ENCODE measurements around the gene BLMH.

BLMH gene

DNA sequence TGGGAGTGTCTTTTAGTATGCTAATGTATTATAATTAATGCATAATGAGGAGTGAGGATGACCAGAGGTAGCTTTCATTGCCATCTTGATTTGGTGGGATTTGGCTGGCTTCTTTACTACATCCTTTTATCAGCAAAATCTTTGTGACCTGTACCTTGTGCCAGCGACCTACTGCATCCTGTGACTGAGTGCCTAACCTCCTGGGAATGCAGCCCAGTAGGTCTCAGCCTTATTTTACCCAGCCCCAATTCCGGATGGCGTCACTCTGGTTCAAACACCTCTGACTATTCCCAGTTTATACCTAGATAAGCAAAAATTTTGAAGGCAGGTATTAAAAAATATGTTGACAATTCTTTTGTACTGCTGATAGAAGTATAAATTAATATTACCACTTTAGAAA is 10.5 kb upstream of the BLMH start:
- DNase-seq = no peak

DNA sequence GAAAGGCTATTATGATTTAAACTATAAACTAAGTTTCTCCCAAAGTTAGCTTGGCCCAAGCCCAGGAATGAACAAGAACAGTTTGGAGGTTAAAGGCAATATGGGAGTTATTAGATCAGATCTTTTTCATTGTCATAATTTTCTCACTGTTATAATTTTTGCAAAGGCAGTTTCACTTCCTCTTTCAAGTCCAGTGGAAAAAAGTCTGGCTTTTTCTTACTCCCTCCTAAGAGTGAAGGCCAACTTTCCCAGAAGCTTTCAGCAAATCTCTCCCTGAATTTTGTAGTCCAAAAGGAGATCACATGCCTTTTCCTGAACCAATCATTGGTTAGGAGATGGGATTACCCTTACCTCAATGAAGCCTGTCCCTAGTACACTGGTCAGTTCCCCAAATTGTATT is 9.1 kb upstream of the BLMH start:
- no peak for DNase-seq

DNA sequence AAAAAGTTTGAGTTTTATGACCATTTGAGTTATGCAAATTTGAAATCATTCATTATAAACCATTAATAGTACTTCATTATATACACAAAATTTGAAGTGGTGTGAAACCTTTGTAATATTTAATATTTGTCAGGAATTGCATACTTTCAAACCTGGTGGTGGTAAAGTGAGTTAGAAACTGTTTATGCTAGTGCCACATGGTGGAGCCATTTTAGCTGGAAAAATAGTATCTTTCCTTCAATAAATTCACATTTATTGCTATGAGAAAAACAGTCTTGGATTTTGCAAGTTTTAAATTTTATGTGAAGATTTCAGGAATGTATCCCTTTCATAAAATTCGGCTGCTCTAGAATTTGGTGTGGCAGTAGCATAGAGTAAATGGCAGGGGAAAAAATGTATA is 7.3 kb upstream of the BLMH start:
- no peak for DNase-seq

DNA sequence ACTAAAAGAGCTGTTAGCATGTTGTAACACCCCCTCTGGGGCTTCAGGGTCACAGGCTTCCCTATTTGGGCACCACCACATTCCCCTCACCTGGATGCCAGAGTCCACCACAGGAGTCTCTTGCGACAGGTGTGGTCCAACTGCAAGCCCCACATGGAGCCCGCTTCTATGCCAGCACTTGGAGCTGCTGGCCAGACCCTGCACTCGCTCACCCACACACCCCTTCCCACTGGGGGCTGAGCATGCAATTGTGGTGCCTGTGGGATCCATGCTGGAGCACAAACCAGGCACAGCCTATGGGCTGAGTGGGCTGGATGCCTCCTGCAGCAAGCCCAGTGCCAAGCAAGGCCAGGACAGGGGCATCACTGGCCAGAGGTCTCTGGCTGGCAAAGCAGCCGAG is 6.0 kb upstream of the BLMH start:
- DNase-seq = no peak

- DNase-seq = no peak
Observed at GRCh38 chr17:30296499-30297080, 4.8 kb upstream of the BLMH start.

GRCh38 chr17:30292286-30292858 is 628 bp upstream of the BLMH start:
- no peak for DNase-seq

DNA sequence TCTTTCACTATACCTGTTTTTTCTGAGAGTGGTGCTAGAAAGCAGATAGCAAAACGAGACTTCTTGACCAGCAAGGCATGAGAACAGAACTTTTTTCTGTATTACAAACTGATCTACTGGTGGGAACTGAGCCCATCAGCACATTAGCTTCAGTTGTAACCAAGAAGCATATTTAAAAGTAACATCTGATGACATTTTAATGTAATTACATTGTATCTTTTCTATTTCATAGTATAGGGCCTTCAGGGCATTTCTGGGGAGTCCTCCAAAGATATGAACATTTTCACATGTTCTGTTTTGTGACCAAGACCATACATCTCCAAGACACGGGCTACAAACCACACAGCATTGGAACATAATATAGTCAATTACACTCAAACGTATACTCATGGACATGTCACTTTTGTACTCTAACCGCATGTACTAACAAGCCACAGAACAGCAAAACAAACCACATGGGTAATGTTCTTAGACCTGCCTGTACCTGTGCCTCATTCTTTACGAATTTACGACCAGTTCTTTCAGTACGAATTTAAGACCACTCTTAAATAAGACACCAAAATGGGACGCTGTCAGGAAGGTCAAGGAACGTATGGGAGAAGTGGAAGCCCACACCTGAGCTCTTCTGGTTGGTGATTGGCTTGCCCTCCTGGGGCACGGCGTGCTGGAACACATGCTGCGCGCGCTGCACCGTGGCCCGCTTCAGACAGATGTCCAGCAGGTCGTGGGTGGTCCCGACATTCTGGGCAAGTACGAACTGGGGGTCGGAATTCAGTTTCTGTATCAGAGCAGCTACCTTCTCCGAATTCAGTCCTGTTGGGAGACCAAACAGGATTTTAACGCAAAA is 825 bp downstream of the BLMH start:
- DNase-seq = peak; percentile 23 to 32

GRCh38 chr17:30290077-30290476 is 1.7 kb downstream of the BLMH start:
- no peak for DNase-seq

DNA sequence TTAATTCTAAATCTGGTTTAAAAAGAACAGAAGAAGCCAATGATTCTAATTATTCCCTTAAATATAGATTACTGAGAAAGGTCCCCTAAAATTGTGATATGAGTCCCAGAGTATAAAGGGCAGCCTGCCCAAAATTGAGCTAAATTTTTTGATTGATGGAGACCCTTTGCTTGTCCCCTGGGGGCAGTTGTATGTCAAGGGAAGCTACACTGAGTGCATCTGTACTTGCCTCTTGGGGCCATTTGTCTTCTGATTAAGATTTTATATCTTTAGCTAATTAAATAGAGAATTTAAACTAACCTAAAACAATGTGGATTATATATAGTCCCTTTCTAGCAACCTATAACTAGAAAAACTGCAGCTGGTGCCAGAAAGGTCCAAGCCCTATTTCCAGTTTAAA is 12.6 kb downstream of the BLMH start:
- DNase-seq = no peak

- no peak for DNase-seq
Observed at GRCh38 chr17:30278032-30278431, 13.7 kb downstream of the BLMH start.

DNA sequence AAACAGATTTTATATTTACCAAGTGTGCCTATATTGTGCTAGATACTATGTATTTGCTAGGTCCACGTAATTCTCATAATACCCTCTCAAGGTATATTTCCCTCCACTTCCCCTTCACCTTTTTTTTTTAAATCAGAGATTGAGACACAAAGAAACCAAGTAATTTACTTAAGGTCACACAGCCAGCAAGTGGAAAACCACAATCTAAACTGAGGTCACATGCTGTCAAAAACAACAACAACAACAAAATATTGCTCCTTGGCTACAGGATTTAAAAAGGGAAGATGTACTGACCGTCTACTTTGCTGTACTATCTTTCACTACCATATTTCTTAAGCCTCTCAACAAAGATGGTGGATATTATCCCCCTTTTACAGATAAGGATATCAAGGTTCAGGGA is 15.8 kb downstream of the BLMH start:
- DNase-seq = no peak

DNA sequence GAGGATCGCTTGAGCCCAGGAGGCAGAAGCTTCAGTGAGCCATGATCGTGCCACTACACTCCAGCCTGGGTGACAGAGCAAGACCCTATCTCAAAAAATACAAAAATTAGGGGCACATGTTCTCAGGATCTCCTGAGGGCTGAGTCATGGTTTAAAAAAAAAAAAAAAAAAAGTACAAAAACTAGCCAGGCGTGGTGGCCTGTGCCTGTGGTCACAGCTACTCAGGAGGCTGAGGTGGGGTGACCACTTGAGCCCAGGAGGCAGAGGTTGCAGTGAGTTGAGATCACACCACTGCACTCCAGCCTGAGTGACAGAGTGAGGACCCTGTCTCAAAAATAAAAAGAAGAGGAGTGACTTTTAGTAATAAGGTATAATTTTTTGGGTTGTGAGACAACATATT is 16.9 kb downstream of the BLMH start:
- DNase-seq = no peak

- DNase-seq = no peak
Observed at GRCh38 chr17:30273373-30273772, 18.4 kb downstream of the BLMH start.

GRCh38 chr17:30271102-30271501 is 20.6 kb downstream of the BLMH start:
- no peak for DNase-seq

DNA sequence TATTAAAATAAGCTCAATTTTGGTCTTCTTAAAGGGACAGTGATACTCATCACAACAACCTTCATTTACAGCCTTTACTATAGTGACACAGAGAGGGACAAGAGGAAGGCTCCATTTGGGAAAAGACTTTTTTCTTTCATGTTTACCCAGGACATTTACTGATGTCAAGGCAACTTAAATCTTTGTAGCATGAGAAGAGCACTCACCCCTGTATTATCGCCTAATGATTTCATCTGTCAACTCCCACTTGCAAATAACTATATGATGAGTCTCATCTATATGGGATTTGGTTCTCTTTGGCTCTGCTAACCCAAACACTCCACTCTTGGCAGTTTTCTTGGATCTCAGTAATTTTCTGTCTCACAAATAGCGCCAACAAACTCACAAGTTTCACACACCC is 24.1 kb downstream of the BLMH start:
- no peak for DNase-seq

GRCh38 chr17:30263552-30264333 is 28.0 kb downstream of the BLMH start:
- DNase-seq = no peak

- DNase-seq = no peak
Observed at GRCh38 chr17:30256756-30257506, 34.8 kb downstream of the BLMH start.

DNA sequence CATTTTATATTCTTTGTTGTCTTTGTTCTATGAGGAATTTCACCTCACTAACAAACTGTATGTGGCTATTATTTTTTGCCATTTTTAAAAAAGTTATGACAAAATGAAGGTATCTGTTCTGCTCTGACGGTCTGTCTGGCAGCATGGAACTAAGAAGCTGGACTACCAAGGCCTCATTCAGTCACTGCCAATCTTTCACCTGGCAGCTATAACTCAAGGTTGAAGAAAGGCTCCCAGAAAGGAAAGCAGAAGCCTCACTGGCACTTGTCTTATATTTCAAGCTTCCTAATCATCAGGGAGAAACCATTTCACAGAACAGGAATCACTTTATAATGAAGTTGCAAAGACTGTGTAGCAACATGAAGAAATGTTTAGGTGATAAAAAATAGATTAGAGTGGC is 37.6 kb downstream of the BLMH start:
- DNase-seq = no peak

DNA sequence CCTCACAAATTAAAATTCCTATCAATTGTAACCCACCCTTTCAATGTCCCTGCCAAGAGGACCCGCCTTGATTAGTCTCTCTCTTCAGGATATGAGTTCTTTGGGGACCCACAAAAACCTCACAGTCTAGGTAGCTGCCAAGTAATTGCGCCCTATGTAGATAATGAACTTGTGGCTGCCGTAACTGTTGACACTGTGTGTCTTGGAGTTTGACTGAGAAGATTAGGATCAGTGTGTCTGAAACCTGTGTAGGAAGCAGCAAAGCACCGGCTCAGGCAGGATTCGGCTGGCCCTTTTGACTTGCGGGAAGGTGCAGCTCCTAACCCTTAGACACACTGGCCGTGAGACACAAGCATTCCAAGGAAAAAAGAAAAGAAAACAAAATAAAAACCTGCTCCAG is 38.4 kb downstream of the BLMH start:
- DNase-seq = no peak

DNA sequence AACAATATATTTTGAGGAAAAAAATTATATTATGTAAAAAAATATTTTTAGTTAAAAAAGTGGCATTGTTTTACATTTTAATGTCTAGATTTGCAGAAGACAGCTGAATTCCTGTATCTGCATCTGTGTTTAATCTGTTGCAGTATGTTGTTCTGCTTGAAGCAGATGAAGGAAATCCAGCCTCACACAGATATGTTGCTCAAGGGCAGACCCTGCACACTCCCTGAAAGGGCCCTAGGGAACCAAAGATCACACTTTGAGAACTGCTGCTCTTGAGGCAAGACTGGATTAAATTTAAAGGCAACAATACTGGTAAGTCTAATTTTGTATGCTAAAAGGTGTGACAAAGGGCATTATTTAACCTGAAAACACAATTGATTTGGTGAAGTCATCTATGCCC is 39.8 kb downstream of the BLMH start:
- no peak for DNase-seq

- DNase-seq = no peak
Observed at GRCh38 chr17:30249460-30249859, 42.3 kb downstream of the BLMH start.

DNA sequence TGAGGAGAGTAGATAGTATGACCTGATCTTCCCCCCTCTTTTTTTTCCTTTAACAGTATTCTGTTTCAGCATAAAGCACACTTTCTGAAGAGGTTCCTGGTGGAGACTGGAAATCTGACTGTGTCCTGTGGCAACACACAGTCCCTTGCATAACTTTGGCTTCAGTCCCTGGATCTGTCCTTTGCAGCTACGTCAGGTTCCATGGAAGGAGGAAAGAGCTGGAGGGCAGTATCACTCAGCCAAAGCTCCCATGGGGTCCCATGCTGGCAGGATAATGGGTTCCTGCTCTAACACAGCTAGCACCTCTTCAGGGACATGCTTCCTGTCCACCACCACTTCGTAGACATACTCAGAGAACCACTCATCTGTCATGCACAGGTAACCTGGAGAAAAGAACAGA is 43.0 kb downstream of the BLMH start:
- DNase-seq = no peak

DNA sequence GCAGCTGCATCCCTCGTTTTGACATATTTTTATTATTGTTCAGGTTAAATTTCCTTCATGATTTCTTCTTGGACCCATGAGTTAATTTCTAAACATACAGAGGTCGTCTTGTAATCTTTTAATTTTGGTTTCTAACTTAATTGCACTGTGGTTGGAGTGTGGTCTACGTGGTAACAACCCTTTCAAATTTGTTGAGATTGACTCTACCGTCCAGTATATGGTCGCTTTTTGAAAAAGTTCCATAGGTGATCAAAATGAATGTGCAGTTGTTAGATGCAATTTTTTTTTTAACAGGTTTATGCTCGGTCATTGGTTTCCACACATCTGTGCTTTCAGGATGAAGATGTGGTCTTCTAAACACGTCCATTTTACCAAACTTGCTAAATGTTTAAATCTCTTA is 45.3 kb downstream of the BLMH start:
- no peak for DNase-seq
